HG02885 (cell line): ENCODE data around the gene EIF2A.
A peak's percentile ranks its signal among the peaks of the same experiment; 100 is the strongest.

Experiments
- ATAC-seq: cut with Tn5 transposase; IDR thresholded peaks from one replicate; pipeline ENCODE4 v1.9.1; 2021; ENCODE audit warnings: mild to moderate bottlenecking; ENCODE audit not compliant: unreplicated experiment, poor library complexity

The EIF2A gene

GRCh38 chr3:150540991-150541390 lies 5.6 kb upstream of the EIF2A start:
- ATAC-seq: no peak

GRCh38 chr3:150543128-150543527 lies 3.5 kb upstream of the EIF2A start:
- no peak for ATAC-seq

- ATAC-seq: no peak
Observed at GRCh38 chr3:150543531-150543930, 3.1 kb upstream of the EIF2A start.

GRCh38 chr3:150544041-150544440 lies 2.5 kb upstream of the EIF2A start:
- no peak for ATAC-seq

- ATAC-seq: no peak
Observed at GRCh38 chr3:150544726-150545125, 1.9 kb upstream of the EIF2A start.

GRCh38 chr3:150545419-150546225 lies 965 bp upstream of the EIF2A start:
- ATAC-seq: peak; percentile 6

- ATAC-seq: no peak
Observed at GRCh38 chr3:150547045-150547741, 606 bp downstream of the EIF2A start.

- ATAC-seq: no peak
Observed at GRCh38 chr3:150555859-150556436, 9.4 kb downstream of the EIF2A start.

GRCh38 chr3:150556792-150557191 lies 10.2 kb downstream of the EIF2A start:
- no peak for ATAC-seq

GRCh38 chr3:150557725-150558124 lies 11.1 kb downstream of the EIF2A start:
- no peak for ATAC-seq

- ATAC-seq: no peak
Observed at GRCh38 chr3:150564243-150564642, 17.7 kb downstream of the EIF2A start.

- no peak for ATAC-seq
Observed at GRCh38 chr3:150567328-150567727, 20.7 kb downstream of the EIF2A start.

- ATAC-seq: no peak
Observed at GRCh38 chr3:150577855-150578254, 31.3 kb downstream of the EIF2A start.

- ATAC-seq: no peak
Observed at GRCh38 chr3:150581174-150581573, 34.6 kb downstream of the EIF2A start.

GRCh38 chr3:150582620-150583019 lies 36.0 kb downstream of the EIF2A start:
- ATAC-seq: peak; percentile 56

GRCh38 chr3:150583028-150583427 lies 36.4 kb downstream of the EIF2A start:
- ATAC-seq: peak; percentile 68

GRCh38 chr3:150588027-150588830 lies 41.6 kb downstream of the EIF2A start:
- no peak for ATAC-seq

GRCh38 chr3:150589759-150590158 lies 43.2 kb downstream of the EIF2A start:
- no peak for ATAC-seq

- no peak for ATAC-seq
Observed at GRCh38 chr3:150594150-150594549, 47.6 kb downstream of the EIF2A start.

GRCh38 chr3:150597646-150598045 lies 51.1 kb downstream of the EIF2A start:
- ATAC-seq: no peak
